Breast epithelium (tissue), 3 donors: ENCODE measurements around the gene SGSM2.

Source experiments
- POLR2A ChIP-seq: fragments of 450-650 bp; IDR thresholded peaks from one replicate; pipeline ENCODE4 v1.6.1; 2016; ENCODE audit warnings: antibody characterized with exemption, mild to moderate bottlenecking, moderate library complexity
- TF ChIP-seq, protein P1 (sequence below), 3 donors: fragments of 450-650 bp; IDR thresholded peaks; one replicate each; pipeline ENCODE4 v1.5.1; 2016 to 2017; ENCODE audit warnings: antibody characterized with exemption in 3 of 3, mild to moderate bottlenecking in 3 of 3, moderate library complexity in 3 of 3

DNA sequence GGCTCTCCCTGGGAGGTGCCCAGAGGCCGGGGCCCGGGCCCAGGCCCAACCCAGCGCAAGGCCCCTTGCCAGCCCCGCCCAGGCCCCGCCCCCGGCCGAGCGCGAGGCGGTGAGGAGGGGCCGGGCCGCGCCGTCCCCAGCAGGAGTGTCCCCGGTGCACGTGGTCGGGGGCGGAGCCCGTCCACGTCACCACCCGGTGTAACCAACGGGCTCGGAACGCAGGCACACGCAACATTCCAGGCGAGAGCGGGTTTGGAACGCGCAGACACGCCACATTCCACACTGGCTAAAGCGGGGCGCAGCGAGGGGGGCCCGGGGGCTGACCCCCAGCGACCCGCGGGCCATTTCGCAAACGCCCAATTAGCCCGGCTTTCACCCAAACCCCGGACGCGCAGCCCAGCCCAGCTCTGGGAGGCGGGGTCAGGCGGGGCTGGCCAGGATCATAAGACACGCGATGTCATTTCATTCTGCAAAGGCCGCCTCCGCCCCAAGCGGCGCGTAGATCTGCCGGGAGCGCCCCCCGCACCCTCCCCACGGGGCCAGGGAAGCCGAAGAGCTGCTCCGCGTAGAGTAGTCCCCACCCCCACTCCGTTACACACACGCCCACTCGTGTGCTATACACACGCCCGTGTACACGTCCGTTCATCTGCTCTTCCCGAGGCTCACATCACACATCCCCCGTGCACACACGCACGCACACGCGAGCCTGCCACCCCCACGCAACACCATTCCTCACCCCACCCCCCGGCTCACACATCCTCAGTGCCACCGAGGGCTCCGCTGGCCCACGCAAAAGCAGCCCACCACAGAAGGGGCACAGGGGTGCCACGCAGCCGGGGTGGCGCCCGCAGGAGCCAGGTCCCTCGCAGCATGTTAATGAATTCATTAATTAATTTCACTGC, 62.5 kb downstream of the SGSM2 start:
- TF ChIP-seq, protein P1, sequence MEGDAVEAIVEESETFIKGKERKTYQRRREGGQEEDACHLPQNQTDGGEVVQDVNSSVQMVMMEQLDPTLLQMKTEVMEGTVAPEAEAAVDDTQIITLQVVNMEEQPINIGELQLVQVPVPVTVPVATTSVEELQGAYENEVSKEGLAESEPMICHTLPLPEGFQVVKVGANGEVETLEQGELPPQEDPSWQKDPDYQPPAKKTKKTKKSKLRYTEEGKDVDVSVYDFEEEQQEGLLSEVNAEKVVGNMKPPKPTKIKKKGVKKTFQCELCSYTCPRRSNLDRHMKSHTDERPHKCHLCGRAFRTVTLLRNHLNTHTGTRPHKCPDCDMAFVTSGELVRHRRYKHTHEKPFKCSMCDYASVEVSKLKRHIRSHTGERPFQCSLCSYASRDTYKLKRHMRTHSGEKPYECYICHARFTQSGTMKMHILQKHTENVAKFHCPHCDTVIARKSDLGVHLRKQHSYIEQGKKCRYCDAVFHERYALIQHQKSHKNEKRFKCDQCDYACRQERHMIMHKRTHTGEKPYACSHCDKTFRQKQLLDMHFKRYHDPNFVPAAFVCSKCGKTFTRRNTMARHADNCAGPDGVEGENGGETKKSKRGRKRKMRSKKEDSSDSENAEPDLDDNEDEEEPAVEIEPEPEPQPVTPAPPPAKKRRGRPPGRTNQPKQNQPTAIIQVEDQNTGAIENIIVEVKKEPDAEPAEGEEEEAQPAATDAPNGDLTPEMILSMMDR (IDR thresholded peaks at IDR 0.05) = no peak
- peak; percentile 88 for TF ChIP-seq POLR2A
